GM21723 (cell line): ENCODE measurements around the gene RNF13.
"Not testable (repeated sequence)": the region's sequence is repeated elsewhere in the genome, so short reads cannot be mapped to it uniquely, and the experiment has no call there.

Experiments
- ATAC-seq: cut with Tn5 transposase; IDR thresholded peaks from one replicate; pipeline ENCODE4 v1.9.1; 2021; ENCODE audit warnings: mild to moderate bottlenecking, moderate library complexity; ENCODE audit not compliant: unreplicated experiment

Gene RNF13

DNA sequence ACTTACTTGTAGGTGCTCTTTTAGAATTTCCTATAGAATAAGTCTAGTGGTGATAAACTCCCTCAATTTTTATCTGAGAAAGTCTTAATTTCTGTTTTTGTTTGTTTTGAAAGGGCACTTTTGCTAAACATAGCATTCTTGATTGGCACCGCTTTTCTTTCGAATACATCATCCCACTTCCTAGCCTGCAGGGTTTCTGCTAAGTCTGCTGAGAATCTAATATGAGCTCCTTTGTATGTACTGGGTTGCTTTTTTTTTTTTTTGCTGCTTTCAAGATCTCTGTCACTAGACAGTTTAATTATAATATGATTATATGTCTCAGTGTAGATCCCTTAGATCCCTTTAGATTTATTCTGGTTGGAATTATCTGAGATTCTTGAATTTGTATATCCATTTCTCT, 136.2 kb downstream of the RNF13 start:
- ATAC-seq = no peak

DNA sequence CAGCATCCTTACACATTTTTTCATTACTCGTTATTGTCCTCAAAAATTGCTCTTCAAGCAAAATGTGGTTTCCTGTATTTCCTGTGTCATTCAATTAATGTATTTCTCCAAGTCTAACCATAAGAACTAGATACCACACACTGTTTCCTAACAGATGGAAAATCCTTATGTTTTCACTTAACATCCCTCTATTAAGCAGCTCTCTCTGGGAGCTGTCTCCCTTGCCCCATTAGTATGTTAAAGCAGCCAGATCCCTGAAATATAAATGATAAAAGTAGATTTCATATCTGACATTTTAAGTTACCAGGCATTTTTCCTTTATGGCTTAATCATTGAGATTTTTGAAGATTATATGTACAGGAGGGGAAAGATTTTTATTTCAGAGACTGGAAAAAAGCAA, 141.8 kb downstream of the RNF13 start:
- no peak for ATAC-seq

GRCh38 chr3:149955449-149955848, 142.4 kb downstream of the RNF13 start:
- ATAC-seq = no peak

GRCh38 chr3:149957361-149958125, 144.5 kb downstream of the RNF13 start:
- no peak for ATAC-seq

DNA sequence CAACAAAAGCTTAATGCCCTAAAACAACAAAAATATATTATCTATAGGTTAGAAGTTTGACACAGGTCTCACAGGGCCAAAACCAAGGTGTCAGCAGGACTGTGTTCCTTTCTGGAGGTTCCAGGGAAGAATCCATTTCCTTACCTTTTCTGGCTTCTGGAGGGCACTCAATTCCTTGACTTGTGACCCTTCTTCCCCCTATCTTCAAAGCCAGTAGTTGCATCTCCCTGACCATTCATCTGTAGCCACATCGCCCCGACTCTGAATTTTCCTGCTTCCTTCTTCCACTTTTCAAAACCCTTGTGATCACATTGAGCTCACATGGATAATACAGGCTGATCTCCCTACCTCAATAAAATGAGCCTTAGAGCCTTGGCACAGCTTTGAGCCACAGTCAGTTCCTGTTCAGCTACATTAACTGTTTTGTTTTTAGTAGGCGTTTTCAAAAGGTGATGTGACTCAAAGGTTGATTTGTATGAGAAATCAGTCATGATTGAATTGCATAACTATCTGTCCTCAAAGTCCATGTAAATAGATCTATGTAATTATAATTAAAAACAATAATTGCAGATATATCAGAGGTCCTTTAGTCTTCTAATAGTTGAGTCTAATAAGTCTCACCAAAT, 145.3 kb downstream of the RNF13 start:
- ATAC-seq = no peak

DNA sequence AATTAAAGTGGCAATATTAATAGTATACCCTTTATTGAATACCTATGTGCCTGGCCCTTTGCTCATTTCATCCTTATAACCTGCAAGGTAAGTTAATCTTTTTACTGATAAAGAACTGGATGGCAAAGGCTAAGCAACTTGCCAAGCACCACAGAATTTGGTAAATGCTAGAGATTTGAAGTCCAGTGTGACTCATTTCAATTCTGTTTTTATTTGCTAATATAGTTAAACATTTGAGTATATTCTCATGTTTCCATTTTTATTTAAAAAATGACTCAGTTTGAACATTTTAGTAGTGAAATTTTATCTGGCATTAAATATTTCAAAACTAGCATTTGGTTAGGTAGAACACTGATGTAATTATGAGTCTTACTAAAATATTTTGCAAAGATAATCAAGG, 146.4 kb downstream of the RNF13 start:
- ATAC-seq = no peak

DNA sequence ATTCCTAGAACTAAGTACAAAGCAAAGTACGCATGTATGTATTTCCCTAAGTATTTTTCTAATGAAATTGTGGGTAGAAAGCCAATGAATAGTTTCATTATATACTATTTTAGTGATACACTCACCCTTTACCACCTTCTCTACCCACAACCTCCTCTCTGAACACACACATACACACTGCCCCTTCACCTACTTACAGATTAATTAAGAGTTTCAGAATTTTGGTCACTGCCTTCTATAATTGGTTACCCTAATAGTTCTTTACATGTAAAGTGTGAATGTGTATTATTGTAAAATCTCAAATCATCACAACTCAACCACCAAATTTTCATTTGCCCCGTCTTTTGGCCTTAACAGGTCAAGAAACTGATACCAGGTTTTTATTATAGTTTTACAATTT, 150.5 kb downstream of the RNF13 start:
- ATAC-seq = no peak

DNA sequence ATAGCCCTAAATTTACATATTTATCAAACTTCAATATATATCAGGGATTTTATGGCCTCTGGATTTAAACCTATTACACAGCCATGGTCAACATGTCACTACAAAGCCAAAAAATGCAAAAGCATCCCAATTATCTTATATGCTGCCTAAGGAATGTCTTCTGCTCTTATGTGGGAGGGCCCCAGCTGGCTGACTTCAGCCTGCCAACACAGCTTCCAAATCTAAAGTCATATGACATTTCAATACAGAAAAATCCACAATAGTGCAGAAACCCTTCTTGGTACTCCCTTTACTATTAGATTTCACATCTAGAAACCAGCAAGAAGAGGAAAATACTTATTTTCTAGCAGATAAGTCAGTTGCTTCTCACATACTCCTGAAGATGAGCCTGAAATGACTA, 151.3 kb downstream of the RNF13 start:
- ATAC-seq = no peak

DNA sequence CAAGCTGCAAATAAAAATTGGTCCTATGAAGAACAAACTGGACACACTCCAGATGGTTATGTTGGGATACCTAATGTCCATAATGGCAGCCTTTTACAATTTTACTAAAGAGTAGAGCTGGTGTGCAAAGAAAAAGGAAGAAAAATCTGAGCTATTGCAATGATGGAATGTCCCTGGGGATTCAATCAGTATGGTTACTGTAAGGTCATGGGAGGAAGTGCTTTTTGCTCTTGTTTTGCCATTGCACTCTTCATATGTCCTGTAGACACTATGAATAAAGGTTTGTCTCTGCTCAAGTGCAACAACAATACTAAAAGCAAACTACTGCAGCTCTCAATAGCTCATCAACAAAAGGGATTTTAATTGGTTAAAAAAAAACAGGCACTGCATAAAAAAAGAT, 152.3 kb downstream of the RNF13 start:
- ATAC-seq = no peak

DNA sequence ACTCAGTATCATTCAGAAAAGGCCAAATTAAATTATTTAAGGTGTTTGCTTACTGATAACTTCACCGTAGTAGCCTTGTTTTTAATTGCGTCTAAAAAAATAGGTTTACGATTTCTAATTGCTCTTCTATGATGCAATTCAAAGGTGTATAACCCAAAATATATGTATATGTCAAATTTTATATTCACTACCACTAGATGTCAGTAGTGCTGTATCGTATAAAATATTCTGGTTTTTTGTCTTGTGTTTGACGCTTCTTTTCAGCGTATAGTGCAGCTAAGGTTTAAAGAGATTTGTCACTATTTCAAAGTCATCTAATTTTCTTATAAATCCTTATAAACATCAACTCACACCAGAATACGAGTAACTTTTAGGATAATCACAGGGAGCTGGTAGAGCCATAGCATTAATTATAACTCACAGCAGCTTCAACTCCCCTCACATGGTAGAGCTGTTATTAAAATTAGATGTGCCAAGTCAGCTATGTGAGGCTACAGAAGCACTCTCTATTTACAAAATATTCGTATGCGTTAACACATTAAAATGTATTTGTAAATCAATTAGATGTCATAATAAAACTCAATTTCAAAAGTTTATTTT, 154.2 kb downstream of the RNF13 start:
- no peak for ATAC-seq

GRCh38 chr3:149968216-149968615, 155.2 kb downstream of the RNF13 start:
- no peak for ATAC-seq

GRCh38 chr3:149969110-149969939, 156.3 kb downstream of the RNF13 start:
- ATAC-seq = no peak

- peak; percentile 72 for ATAC-seq
These were observed 157.1 kb downstream of the RNF13 start for GRCh38 chr3:149969940-149970715.

GRCh38 chr3:149970716-149971402, 157.8 kb downstream of the RNF13 start, which contains the start of gene PFN2:
Gene PFN2, minus strand, starts transcription at chr3:149970895. Its CDS starts 39 bp downstream, at chr3:149970856.
- peak; percentile 56 for ATAC-seq

DNA sequence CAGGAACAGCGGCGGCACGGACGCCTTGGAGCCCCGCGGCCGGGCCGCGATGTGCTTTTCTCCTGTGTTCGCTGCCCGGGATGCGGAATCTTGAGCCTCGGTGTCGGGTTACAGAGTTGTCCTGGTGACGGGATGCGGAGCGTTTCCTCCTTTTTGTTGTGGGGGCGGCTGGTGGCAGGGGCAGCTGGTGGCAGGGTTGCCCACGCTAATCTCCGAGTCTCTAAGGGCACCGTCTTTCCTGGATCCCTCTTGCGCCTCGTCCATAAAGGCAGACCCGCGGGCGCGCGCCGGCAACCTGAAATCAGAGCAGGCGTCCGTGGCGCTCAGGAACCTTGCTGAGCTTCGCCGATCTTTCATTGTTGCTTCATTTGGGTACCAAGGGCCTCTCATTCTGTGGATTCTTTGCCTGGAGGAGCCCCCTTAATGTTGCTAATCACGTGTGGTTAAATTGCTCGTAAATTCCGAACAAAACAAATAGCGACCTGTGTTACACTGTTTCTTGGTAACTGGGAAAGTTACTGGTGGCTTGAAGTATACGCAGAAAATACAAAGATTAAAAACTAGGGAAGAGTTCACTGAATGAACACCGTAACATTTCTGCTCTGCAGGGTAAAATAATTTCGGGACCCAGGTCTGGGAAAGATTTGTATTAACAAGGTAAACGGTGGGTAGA, 158.5 kb downstream of the RNF13 start:
- peak; percentile 10 for ATAC-seq

DNA sequence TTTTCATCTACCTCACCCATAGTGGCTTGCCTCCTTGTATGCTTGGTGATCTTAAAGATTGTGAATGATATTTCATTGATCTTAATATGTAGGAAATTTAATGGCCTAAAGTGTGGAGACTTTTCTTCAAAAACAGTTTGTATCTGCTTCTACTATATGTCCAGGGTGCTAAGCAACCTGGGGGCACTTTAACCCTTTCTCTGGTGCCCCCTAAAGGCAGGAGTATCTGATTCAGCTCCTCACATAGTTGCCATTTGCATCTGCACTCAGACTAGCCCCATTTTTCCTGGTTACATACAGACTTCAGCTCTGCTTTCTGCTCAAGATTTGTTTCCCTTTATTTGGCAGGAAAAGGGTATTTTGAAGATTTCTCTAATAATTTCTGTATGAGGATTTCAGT, 162.9 kb downstream of the RNF13 start:
- no peak for ATAC-seq

DNA sequence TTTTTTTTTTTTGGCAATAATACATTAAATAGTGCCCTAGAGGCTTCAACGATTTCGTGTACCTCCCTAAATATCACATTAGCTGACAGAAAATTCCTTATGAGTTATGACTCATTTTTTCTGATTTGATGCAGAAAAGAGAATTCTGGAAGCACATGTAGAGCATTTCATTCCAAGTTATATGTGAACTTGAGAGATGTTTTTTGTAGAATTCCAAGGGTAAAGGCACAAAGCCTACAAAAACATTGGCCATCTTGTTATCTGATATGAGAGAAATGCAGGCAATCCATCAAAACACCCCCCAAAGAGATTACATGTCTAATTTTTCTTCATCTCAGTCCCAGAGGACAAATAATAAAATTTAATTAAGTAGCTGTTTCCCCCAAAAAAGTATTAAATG, 164.4 kb downstream of the RNF13 start:
- no peak for ATAC-seq

- ATAC-seq = not testable (repeated sequence)
These were observed 169.0 kb downstream of the RNF13 start for GRCh38 chr3:149981979-149982378.

DNA sequence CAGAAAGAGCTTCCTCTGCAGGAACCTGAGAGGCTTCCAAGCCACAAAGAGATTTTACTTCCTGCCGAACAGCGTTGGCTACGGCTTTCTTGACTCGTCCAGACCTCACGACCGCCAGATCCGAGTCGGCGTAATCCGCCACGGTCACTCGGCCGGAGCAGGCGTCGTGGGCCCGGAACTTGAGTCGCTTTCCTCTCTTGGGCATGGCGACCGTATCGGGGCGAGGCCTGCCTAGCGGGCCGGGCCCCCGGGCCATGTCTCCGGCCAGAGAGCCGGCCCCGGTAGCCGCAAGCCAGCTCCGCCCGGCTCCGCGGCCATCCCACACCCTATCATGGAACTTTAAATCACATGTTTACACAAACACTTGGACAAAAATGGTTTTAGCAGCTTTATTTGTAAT, 170.0 kb downstream of the RNF13 start:
- ATAC-seq = not testable (repeated sequence)
